ENCODE measurements around the gene RLF. TPM values are rescaled to one million over a fixed set of nuclear protein-coding genes. Genes with fewer than 3 reads are reported as not detected.

Gene RLF
- total and polyA plus RNA-seq, 9 of the 15 experiments (the other 6 are each of a cell fraction or from before 2014, with no cell fraction given) = 3.6 to 35.0 (median 21.2) TPM

DNA sequence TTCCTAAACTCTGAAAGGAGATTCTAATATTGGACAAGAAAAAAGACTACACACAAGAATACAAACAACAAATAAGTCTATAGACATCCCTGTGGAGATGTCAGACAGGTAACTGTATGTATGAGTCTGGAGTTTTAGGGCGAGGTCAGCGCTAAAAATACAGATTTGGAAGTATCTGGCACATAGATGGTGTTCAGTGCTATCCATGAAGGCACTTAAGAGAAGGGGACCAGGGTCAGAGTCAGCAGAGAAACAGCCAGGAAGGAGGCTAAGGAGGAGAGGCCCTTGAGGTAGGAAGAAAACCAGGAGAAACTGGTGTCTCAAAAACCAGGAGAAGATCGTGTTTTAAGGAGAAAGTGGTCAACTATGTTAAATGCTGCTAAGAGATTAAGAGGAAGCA lies 114.9 kb downstream of the RLF start (continued):
- TF ChIP-seq, protein P1, sequence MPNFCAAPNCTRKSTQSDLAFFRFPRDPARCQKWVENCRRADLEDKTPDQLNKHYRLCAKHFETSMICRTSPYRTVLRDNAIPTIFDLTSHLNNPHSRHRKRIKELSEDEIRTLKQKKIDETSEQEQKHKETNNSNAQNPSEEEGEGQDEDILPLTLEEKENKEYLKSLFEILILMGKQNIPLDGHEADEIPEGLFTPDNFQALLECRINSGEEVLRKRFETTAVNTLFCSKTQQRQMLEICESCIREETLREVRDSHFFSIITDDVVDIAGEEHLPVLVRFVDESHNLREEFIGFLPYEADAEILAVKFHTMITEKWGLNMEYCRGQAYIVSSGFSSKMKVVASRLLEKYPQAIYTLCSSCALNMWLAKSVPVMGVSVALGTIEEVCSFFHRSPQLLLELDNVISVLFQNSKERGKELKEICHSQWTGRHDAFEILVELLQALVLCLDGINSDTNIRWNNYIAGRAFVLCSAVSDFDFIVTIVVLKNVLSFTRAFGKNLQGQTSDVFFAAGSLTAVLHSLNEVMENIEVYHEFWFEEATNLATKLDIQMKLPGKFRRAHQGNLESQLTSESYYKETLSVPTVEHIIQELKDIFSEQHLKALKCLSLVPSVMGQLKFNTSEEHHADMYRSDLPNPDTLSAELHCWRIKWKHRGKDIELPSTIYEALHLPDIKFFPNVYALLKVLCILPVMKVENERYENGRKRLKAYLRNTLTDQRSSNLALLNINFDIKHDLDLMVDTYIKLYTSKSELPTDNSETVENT (CRISPR knock-in tag; IDR thresholded peaks at IDR 0.05) = no peak

DNA sequence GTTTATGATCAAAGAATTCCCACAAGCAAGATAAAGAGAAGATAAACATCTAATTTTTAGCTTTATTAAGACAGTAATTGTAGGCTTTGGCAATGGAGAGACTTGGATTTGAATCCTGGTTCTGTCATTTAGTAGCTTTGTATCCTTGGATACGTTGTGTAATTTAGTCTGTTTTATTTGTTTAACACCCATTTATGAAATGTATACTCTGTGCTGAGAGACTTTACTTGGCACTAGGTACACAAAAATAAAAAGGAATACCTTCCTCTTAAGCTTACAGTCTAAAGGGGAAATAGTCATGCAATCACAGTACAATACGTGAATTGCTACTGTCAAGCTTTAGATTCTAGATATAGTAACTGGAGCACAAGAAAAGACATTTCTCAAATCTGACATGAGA lies 120.7 kb downstream of the RLF start:
- WGBS (ENCODE audit: insufficient coverage, low coverage, missing lambda C conversion rate) = 88% methylated on average over 2 of the region's 2 CpGs
- FAIRE-seq (no peak), ATAC-seq (no peak), DNase-seq (ENCODE audit: extremely low read depth in 1 of 4, low spot score in 3 of 4) (no peak)
- POLR2A ChIA-PET = interaction anchor here (0.5 to 1.7 kb wide), 5 partner anchors 8 to 188 kb away, joined by 3 to 11 read pairs (median 3); partner anchors contain the start of gene ZMPSTE24
- CTCF ChIA-PET (ENCODE audit: low intra/inter-chr PET ratio) = no interaction called here
- Histone ChIP-seq H3K4me3 (no peak overlapping the region), H3K9me1 (ENCODE audit: control insufficient read depth, insufficient read depth, low read length) (no peaks in the 10 kb centered on the region), H3K9ac (ENCODE audit: insufficient read depth in 1 of 2, low read depth in 2 of 2, low read length in 2 of 2) (no peak overlapping the region), H2AFZ (ENCODE audit: low read depth, low read length) (no peak overlapping the region), H3K4me1 (replicated peaks in 1 of 2; ENCODE audit: control insufficient read depth in 2 of 2, insufficient read depth in 2 of 2, low read length in 2 of 2) (peaks cover 0 to 3% of the 10 kb centered on the region in 2 experiments; a peak in 2 of 5 replicates), H4K20me1 (replicated peaks; ENCODE audit: control insufficient read depth, insufficient read depth, low read length) (no peaks in the 10 kb centered on the region), H3K27me3 (ENCODE audit: control insufficient read depth in 2 of 2, insufficient read depth in 2 of 2, low read length in 2 of 2) (no peaks in the 10 kb centered on the region), H3K9me3 (replicated peaks; ENCODE audit: control insufficient read depth, insufficient read depth, low read depth, low read length) (no peaks in the 10 kb centered on the region), H3K36me3 (ENCODE audit: control insufficient read depth, insufficient read depth, low read length) (peaks cover 72% of the 10 kb centered on the region), H3K79me2 (ENCODE audit: control insufficient read depth, insufficient read depth, low read length) (peaks cover 5% of the 10 kb centered on the region; the same call in 1 of the 3 replicates), H3K27ac (ENCODE audit: extremely low read depth, low read depth, low read length) (no peak overlapping the region), H3K4me2 (ENCODE audit: insufficient read depth, low read length) (no peak overlapping the region)
- BruUV-seq (replicated peaks) = no TSS peak
- no peak for TF ChIP-seq GABPB2 (CRISPR knock-in tag; conservative IDR thresholded peaks at IDR 0.05)
- TF ChIP-seq NRF1 (conservative IDR thresholded peaks at IDR 0.05 in 1 of 2, IDR thresholded peaks at IDR 0.05 in 1 of 2) = no peak
- no peak for TF ChIP-seq FOXA1 (IDR thresholded peaks at IDR 0.05; ENCODE audit: borderline replicate concordance)
- no peak for TF ChIP-seq LCOR (CRISPR knock-in tag; IDR thresholded peaks at IDR 0.05)
- TF ChIP-seq TCF7 (IDR thresholded peaks at IDR 0.05; ENCODE audit: borderline replicate concordance) = no peak
- no peak for TF ChIP-seq RUNX1 (IDR thresholded peaks at IDR 0.05; ENCODE audit: low read depth)
- no peak for TF ChIP-seq HLTF (IDR thresholded peaks at IDR 0.05)
- in situ Hi-C loops (cut with MboI) (no loop called here), intact Hi-C loops (cut with micrococcal nuclease) (no loop called here)

Small RNA genes lying within 50 kb of the gene (small RNA-seq; reads per million reads assigned to genes)
- gene RNU6-1237P = not detected

Other genes with a start within 250 kb of the RLF start
- gene MFSD2A, start 206.2 kb upstream of the RLF start, total RNA-seq (2014; rRNA removed) = not detected in 2 replicates
- 0.07 TPM in 1 of 2 replicates, not detected in the other for gene MFSD2A, start 206.2 kb upstream of the RLF start, total RNA-seq (2014; rRNA removed; fragmentation: Illumina TruSeq; extraction: Trizol)
- gene MFSD2A, start 206.2 kb upstream of the RLF start, total RNA-seq (2015; rRNA removed; fragmentation: Illumina TruSeq; extraction: Trizol) = 0.40 TPM in 1 of 2 replicates, not detected in the other
- gene MFSD2A, start 206.2 kb upstream of the RLF start, total RNA-seq (2021) = 0.18 and 0.33 TPM in 2 replicates
- gene MFSD2A, start 206.2 kb upstream of the RLF start, polyA plus RNA-seq (2011; rRNA removed) = 0.06 and 0.19 TPM in 2 replicates
- 0.11 and 0.15 TPM in 2 replicates for gene MFSD2A, start 206.2 kb upstream of the RLF start, polyA plus RNA-seq (2014; fragmentation: Illumina TruSeq; extraction: Trizol)
- not detected for gene MFSD2A, start 206.2 kb upstream of the RLF start, polyA plus RNA-seq (2014; fragmentation: Nextera tagmentation; extraction: Ambion mirVana)
- not detected in 2 replicates for gene MFSD2A, start 206.2 kb upstream of the RLF start, polyA plus RNA-seq (2014; rRNA removed)
- gene CAP1, start 120.7 kb upstream of the RLF start, total RNA-seq (2014; rRNA removed) = 230 and 251 TPM in 2 replicates
- gene CAP1, start 120.7 kb upstream of the RLF start, total RNA-seq (2014; rRNA removed; fragmentation: Illumina TruSeq; extraction: Trizol) = 271 and 311 TPM in 2 replicates
- gene CAP1, start 120.7 kb upstream of the RLF start, total RNA-seq (2015; rRNA removed; fragmentation: Illumina TruSeq; extraction: Trizol) = 270 and 271 TPM in 2 replicates
- 322 and 339 TPM in 2 replicates for gene CAP1, start 120.7 kb upstream of the RLF start, total RNA-seq (2021)
- gene CAP1, start 120.7 kb upstream of the RLF start, polyA plus RNA-seq (2011; rRNA removed) = 485 and 488 TPM in 2 replicates
- 310 and 337 TPM in 2 replicates for gene CAP1, start 120.7 kb upstream of the RLF start, polyA plus RNA-seq (2014; fragmentation: Illumina TruSeq; extraction: Trizol)
- 100 to 1,000 TPM; 281 to 658 TPM for gene CAP1, start 120.7 kb upstream of the RLF start, polyA plus RNA-seq (2014; fragmentation: Nextera tagmentation; extraction: Ambion mirVana)
- gene CAP1, start 120.7 kb upstream of the RLF start, polyA plus RNA-seq (2014; rRNA removed) = 269 and 277 TPM in 2 replicates
- 72.2 and 83.6 TPM in 2 replicates for gene PPT1, start 64.1 kb upstream of the RLF start, total RNA-seq (2014; rRNA removed)
- gene PPT1, start 64.1 kb upstream of the RLF start, total RNA-seq (2014; rRNA removed; fragmentation: Illumina TruSeq; extraction: Trizol) = 131 and 149 TPM in 2 replicates
- 143 and 151 TPM in 2 replicates for gene PPT1, start 64.1 kb upstream of the RLF start, total RNA-seq (2015; rRNA removed; fragmentation: Illumina TruSeq; extraction: Trizol)
- 106 and 108 TPM in 2 replicates for gene PPT1, start 64.1 kb upstream of the RLF start, total RNA-seq (2021)
- 115 and 145 TPM in 2 replicates for gene PPT1, start 64.1 kb upstream of the RLF start, polyA plus RNA-seq (2011; rRNA removed)
- 215 and 230 TPM in 2 replicates for gene PPT1, start 64.1 kb upstream of the RLF start, polyA plus RNA-seq (2014; fragmentation: Illumina TruSeq; extraction: Trizol)
- gene PPT1, start 64.1 kb upstream of the RLF start, polyA plus RNA-seq (2014; fragmentation: Nextera tagmentation; extraction: Ambion mirVana) = 100 to 1,000 TPM; 197 to 285 TPM
- 78.7 and 90.5 TPM in 2 replicates for gene PPT1, start 64.1 kb upstream of the RLF start, polyA plus RNA-seq (2014; rRNA removed)
- gene TMCO2, start 86.5 kb downstream of the RLF start, total RNA-seq (2014; rRNA removed) = not detected in 2 replicates
- gene TMCO2, start 86.5 kb downstream of the RLF start, total RNA-seq (2014; rRNA removed; fragmentation: Illumina TruSeq; extraction: Trizol) = not detected in 2 replicates
- not detected in 2 replicates for gene TMCO2, start 86.5 kb downstream of the RLF start, total RNA-seq (2015; rRNA removed; fragmentation: Illumina TruSeq; extraction: Trizol)
- gene TMCO2, start 86.5 kb downstream of the RLF start, total RNA-seq (2021) = not detected in 2 replicates
- gene TMCO2, start 86.5 kb downstream of the RLF start, polyA plus RNA-seq (2011; rRNA removed) = not detected in 2 replicates
- not detected in 2 replicates for gene TMCO2, start 86.5 kb downstream of the RLF start, polyA plus RNA-seq (2014; fragmentation: Illumina TruSeq; extraction: Trizol)
- not detected for gene TMCO2, start 86.5 kb downstream of the RLF start, polyA plus RNA-seq (2014; fragmentation: Nextera tagmentation; extraction: Ambion mirVana)
- not detected in 2 replicates for gene TMCO2, start 86.5 kb downstream of the RLF start, polyA plus RNA-seq (2014; rRNA removed)
- gene ZMPSTE24, start 96.8 kb downstream of the RLF start, total RNA-seq (2014; rRNA removed) = 45.0 and 45.6 TPM in 2 replicates
- gene ZMPSTE24, start 96.8 kb downstream of the RLF start, total RNA-seq (2014; rRNA removed; fragmentation: Illumina TruSeq; extraction: Trizol) = 74.4 and 86.4 TPM in 2 replicates
- gene ZMPSTE24, start 96.8 kb downstream of the RLF start, total RNA-seq (2015; rRNA removed; fragmentation: Illumina TruSeq; extraction: Trizol) = 62.7 and 68.8 TPM in 2 replicates
- 51.2 and 53.3 TPM in 2 replicates for gene ZMPSTE24, start 96.8 kb downstream of the RLF start, total RNA-seq (2021)
- 28.1 and 30.7 TPM in 2 replicates for gene ZMPSTE24, start 96.8 kb downstream of the RLF start, polyA plus RNA-seq (2011; rRNA removed)
- gene ZMPSTE24, start 96.8 kb downstream of the RLF start, polyA plus RNA-seq (2014; fragmentation: Illumina TruSeq; extraction: Trizol) = 53.2 and 64.3 TPM in 2 replicates
- 10 to 100 TPM; 73.5 to 75.9 TPM for gene ZMPSTE24, start 96.8 kb downstream of the RLF start, polyA plus RNA-seq (2014; fragmentation: Nextera tagmentation; extraction: Ambion mirVana)
- 39.0 and 39.1 TPM in 2 replicates for gene ZMPSTE24, start 96.8 kb downstream of the RLF start, polyA plus RNA-seq (2014; rRNA removed)
- 0.90 and 0.95 TPM in 2 replicates for gene COL9A2, start 155.9 kb downstream of the RLF start, total RNA-seq (2014; rRNA removed)
- gene COL9A2, start 155.9 kb downstream of the RLF start, total RNA-seq (2014; rRNA removed; fragmentation: Illumina TruSeq; extraction: Trizol) = 0.06 and 0.15 TPM in 2 replicates
- gene COL9A2, start 155.9 kb downstream of the RLF start, total RNA-seq (2015; rRNA removed; fragmentation: Illumina TruSeq; extraction: Trizol) = 0.60 and 0.72 TPM in 2 replicates
- 0.47 and 0.72 TPM in 2 replicates for gene COL9A2, start 155.9 kb downstream of the RLF start, total RNA-seq (2021)
- gene COL9A2, start 155.9 kb downstream of the RLF start, polyA plus RNA-seq (2011; rRNA removed) = 0.31 and 0.45 TPM in 2 replicates
- 0.24 and 0.54 TPM in 2 replicates for gene COL9A2, start 155.9 kb downstream of the RLF start, polyA plus RNA-seq (2014; fragmentation: Illumina TruSeq; extraction: Trizol)
- gene COL9A2, start 155.9 kb downstream of the RLF start, polyA plus RNA-seq (2014; fragmentation: Nextera tagmentation; extraction: Ambion mirVana) = under 1 TPM; 0.03 TPM
- 1.5 and 2.2 TPM in 2 replicates for gene COL9A2, start 155.9 kb downstream of the RLF start, polyA plus RNA-seq (2014; rRNA removed)
- gene SMAP2, start 212.3 kb downstream of the RLF start, total RNA-seq (2014; rRNA removed) = 80.1 and 98.2 TPM in 2 replicates
- 94.1 and 101 TPM in 2 replicates for gene SMAP2, start 212.3 kb downstream of the RLF start, total RNA-seq (2014; rRNA removed; fragmentation: Illumina TruSeq; extraction: Trizol)
- 89.1 and 92.4 TPM in 2 replicates for gene SMAP2, start 212.3 kb downstream of the RLF start, total RNA-seq (2015; rRNA removed; fragmentation: Illumina TruSeq; extraction: Trizol)
- 109 and 117 TPM in 2 replicates for gene SMAP2, start 212.3 kb downstream of the RLF start, total RNA-seq (2021)
- 114 and 124 TPM in 2 replicates for gene SMAP2, start 212.3 kb downstream of the RLF start, polyA plus RNA-seq (2011; rRNA removed)
- gene SMAP2, start 212.3 kb downstream of the RLF start, polyA plus RNA-seq (2014; fragmentation: Illumina TruSeq; extraction: Trizol) = 173 and 212 TPM in 2 replicates
- gene SMAP2, start 212.3 kb downstream of the RLF start, polyA plus RNA-seq (2014; fragmentation: Nextera tagmentation; extraction: Ambion mirVana) = 10 to 100 TPM; 38.7 to 47.3 TPM
- gene SMAP2, start 212.3 kb downstream of the RLF start, polyA plus RNA-seq (2014; rRNA removed) = 89.4 and 94.7 TPM in 2 replicates